Measurements from ENCODE around the gene CTNNA2. TPM values are rescaled to one million over a fixed set of nuclear protein-coding genes. Genes with fewer than 3 reads are reported as not detected.

CTNNA2 gene
- total and polyA plus RNA-seq, 9 of the 15 experiments (the other 6 are each of a cell fraction or from before 2014, with no cell fraction given) = 0.03 to 0.40 (median 0.15) TPM

DNA sequence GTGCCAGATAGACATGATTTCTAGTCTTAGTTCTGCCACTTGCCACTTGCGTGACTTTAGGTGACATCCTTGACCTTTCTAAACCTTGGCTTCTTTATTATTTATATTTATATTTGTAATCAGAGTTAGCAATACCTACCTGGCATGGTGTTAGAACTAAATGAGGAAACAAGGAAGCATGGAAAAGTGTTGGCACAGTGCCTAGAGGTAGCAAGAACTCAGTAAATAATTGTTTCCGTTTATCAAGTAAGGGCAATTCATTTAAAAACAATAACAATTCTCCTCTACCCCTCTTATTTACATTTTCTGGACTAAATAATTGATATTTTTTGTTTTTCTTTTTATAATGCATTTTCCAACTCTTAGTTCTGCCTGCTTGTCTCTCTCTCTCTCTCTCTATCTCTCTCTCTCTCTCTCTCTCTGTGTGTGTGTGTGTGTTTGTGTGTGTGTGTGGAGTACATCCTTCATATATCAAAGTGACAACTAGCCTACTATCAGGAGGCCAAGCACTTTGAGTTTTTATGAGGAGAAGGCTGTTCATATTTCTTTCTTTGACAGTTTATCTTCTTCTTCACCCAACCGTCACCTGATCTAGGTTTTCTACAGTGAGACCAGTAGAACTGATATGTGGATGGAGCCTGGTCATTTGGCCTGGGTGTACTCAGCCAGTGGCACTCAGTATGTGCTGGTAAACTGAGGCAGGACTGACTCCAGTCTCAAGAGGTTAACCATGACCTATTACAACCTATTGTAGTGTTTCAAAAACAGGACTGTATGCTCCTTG lies 657.2 kb downstream of the CTNNA2 start (continued):
- TF ChIP-seq, protein P1, sequence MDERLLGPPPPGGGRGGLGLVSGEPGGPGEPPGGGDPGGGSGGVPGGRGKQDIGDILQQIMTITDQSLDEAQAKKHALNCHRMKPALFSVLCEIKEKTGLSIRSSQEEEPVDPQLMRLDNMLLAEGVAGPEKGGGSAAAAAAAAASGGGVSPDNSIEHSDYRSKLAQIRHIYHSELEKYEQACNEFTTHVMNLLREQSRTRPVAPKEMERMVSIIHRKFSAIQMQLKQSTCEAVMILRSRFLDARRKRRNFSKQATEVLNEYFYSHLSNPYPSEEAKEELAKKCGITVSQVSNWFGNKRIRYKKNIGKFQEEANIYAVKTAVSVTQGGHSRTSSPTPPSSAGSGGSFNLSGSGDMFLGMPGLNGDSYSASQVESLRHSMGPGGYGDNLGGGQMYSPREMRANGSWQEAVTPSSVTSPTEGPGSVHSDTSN (CRISPR knock-in tag; IDR thresholded peaks at IDR 0.05; ENCODE audit: low read depth) = no peak
- TF ChIP-seq, protein P1 (tag; conservative IDR thresholded peaks at IDR 0.05; ENCODE audit: low read depth) = peak; percentile 100
- TF ChIP-seq, protein P2, sequence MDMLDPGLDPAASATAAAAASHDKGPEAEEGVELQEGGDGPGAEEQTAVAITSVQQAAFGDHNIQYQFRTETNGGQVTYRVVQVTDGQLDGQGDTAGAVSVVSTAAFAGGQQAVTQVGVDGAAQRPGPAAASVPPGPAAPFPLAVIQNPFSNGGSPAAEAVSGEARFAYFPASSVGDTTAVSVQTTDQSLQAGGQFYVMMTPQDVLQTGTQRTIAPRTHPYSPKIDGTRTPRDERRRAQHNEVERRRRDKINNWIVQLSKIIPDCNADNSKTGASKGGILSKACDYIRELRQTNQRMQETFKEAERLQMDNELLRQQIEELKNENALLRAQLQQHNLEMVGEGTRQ (CRISPR knock-in tag; IDR thresholded peaks at IDR 0.05) = peak; percentile 13; the same call in 1 of the 2 replicates
- TF ChIP-seq ZNF507 (tag; conservative IDR thresholded peaks at IDR 0.05) = no peak
- TF ChIP-seq ZNF140 (CRISPR knock-in tag; IDR thresholded peaks at IDR 0.05) = no peak
- TF ChIP-seq SMARCC2 (IDR thresholded peaks at IDR 0.05; ENCODE audit: low read depth) = 0 out of 2 replicates have a peak, but pooled peaks have one; percentile 35
- TF ChIP-seq, protein P3, sequence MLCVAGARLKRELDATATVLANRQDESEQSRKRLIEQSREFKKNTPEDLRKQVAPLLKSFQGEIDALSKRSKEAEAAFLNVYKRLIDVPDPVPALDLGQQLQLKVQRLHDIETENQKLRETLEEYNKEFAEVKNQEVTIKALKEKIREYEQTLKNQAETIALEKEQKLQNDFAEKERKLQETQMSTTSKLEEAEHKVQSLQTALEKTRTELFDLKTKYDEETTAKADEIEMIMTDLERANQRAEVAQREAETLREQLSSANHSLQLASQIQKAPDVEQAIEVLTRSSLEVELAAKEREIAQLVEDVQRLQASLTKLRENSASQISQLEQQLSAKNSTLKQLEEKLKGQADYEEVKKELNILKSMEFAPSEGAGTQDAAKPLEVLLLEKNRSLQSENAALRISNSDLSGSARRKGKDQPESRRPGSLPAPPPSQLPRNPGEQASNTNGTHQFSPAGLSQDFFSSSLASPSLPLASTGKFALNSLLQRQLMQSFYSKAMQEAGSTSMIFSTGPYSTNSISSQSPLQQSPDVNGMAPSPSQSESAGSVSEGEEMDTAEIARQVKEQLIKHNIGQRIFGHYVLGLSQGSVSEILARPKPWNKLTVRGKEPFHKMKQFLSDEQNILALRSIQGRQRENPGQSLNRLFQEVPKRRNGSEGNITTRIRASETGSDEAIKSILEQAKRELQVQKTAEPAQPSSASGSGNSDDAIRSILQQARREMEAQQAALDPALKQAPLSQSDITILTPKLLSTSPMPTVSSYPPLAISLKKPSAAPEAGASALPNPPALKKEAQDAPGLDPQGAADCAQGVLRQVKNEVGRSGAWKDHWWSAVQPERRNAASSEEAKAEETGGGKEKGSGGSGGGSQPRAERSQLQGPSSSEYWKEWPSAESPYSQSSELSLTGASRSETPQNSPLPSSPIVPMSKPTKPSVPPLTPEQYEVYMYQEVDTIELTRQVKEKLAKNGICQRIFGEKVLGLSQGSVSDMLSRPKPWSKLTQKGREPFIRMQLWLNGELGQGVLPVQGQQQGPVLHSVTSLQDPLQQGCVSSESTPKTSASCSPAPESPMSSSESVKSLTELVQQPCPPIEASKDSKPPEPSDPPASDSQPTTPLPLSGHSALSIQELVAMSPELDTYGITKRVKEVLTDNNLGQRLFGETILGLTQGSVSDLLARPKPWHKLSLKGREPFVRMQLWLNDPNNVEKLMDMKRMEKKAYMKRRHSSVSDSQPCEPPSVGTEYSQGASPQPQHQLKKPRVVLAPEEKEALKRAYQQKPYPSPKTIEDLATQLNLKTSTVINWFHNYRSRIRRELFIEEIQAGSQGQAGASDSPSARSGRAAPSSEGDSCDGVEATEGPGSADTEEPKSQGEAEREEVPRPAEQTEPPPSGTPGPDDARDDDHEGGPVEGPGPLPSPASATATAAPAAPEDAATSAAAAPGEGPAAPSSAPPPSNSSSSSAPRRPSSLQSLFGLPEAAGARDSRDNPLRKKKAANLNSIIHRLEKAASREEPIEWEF (CRISPR knock-in tag; IDR thresholded peaks at IDR 0.05) = no peak
- TF ChIP-seq, protein P4, sequence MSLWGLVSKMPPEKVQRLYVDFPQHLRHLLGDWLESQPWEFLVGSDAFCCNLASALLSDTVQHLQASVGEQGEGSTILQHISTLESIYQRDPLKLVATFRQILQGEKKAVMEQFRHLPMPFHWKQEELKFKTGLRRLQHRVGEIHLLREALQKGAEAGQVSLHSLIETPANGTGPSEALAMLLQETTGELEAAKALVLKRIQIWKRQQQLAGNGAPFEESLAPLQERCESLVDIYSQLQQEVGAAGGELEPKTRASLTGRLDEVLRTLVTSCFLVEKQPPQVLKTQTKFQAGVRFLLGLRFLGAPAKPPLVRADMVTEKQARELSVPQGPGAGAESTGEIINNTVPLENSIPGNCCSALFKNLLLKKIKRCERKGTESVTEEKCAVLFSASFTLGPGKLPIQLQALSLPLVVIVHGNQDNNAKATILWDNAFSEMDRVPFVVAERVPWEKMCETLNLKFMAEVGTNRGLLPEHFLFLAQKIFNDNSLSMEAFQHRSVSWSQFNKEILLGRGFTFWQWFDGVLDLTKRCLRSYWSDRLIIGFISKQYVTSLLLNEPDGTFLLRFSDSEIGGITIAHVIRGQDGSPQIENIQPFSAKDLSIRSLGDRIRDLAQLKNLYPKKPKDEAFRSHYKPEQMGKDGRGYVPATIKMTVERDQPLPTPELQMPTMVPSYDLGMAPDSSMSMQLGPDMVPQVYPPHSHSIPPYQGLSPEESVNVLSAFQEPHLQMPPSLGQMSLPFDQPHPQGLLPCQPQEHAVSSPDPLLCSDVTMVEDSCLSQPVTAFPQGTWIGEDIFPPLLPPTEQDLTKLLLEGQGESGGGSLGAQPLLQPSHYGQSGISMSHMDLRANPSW (CRISPR knock-in tag; IDR thresholded peaks at IDR 0.05) = no peak
- peak; percentile 64 to 75; a peak in 3 of 4 replicates for TF ChIP-seq FOXK2 (conservative IDR thresholded peaks at IDR 0.05 in 1 of 2, IDR thresholded peaks at IDR 0.05 in 1 of 2; ENCODE audit: low read depth in 2 of 2)
- no peak for TF ChIP-seq ZNF175 (CRISPR knock-in tag; IDR thresholded peaks at IDR 0.05; ENCODE audit: low read depth)
- TF ChIP-seq HOXB6 (CRISPR knock-in tag; IDR thresholded peaks at IDR 0.05; ENCODE audit: borderline replicate concordance) = no peak
- TF ChIP-seq MEIS2 (IDR thresholded peaks at IDR 0.05; ENCODE audit: partially characterized antibody) = peak; percentile 99
- TF ChIP-seq ELF4 (CRISPR knock-in tag; IDR thresholded peaks at IDR 0.05) = peak; percentile 96
- peak; percentile 85 for TF ChIP-seq SMARCE1 (IDR thresholded peaks at IDR 0.05)
- peak; percentile 52; the same call in 1 of the 2 replicates for TF ChIP-seq MYBL2 (IDR thresholded peaks at IDR 0.05; ENCODE audit: low read depth)
- TF ChIP-seq MYBL2 (CRISPR knock-in tag; IDR thresholded peaks at IDR 0.05; ENCODE audit: borderline replicate concordance) = no peak

All from K562 (cell line).